Stimulated activated CD4-positive, alpha-beta T cell treated with anti-CD3 and anti-CD28 coated beads, Interleukin-15, amount 100 ng/mL, for 24 hours (primary cell): ENCODE measurements around the gene XPNPEP3.

Source experiments
- DNase-seq: peaks from one replicate; pipeline ENCODE4 v3.0.0-alpha.2; 2020

The XPNPEP3 gene

GRCh38 chr22:40951795-40952605 lies 95.1 kb downstream of the XPNPEP3 start:
- no peak for DNase-seq

DNA sequence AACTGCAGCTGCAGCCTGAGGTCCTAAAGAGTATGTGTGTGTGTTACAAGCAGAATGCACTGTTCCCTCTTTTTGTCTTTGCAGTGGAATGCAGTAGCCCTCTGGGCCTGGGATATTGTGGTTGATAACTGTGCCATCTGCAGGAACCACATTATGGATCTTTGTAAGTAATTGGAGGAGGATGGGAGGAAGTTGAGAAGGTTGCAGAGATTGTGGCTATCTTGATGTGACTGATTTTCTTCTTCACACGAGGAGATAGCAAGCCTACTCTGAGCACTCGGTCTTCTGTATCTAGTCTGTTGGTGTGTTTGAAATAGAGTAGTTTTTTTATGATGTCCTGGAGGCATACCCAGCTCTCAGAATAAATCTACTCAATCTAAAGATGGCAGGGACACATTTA lies 96.5 kb downstream of the XPNPEP3 start:
- DNase-seq: no peak

DNA sequence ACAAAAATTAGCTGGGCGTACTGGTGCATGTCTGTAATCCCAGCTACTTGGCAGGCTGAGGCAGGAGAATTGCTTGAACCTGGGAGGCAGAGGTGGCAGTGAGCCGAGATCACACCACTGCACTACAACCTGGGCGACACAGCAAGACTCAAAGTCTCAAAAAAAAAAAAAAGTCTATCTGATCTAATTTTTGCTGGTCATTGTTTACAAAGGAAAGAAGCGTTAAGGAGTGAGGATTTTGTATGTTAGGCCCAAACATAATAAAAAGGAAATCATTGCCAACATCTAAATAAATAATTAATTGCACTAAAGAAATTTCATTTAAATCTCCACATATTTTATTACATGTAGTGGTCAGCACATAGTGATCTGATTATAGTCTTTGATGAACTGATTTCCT lies 97.2 kb downstream of the XPNPEP3 start:
- no peak for DNase-seq

DNA sequence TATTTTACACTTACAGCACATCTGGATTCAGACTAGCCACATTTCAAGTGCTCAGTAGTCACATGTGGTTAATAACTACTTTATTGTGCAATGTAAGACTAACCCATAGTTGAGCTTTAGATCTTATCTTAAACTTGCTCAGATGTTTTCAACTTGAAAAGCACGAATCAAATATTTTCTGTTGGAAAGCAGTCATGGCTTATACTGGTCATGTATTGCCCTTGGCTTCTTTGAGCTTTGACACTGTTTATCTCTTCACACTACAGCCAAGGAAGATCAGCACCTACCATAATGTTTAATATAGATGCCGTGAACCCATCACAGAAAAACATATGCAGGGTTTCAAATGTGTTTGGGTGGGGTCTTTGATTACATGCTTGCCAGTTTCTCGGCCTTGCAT lies 98.6 kb downstream of the XPNPEP3 start:
- no peak for DNase-seq

- DNase-seq: no peak
These were observed 100.7 kb downstream of the XPNPEP3 start for GRCh38 chr22:40957601-40958000.

- no peak for DNase-seq
These were observed 101.4 kb downstream of the XPNPEP3 start for GRCh38 chr22:40958299-40958698.

DNA sequence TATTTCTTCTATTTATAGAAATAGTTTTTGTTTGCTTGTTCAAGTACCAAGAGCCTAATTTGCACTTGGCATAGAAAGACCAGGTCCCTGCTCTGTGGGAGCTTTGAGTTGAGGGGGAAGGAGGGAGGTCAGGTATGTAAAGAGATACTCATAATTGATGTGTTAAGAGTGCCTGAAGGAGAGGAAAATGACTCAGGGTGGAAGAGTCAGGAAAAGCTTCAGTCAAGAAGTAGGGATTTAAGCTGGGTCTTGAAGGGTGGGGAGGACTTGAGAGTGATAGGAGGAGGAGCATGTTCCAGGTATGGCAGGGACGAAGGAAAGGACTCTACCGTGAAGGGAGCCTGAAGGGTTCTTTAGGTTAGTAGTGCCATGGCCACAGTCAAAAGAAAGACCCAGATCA lies 103.2 kb downstream of the XPNPEP3 start:
- DNase-seq: no peak

GRCh38 chr22:40965936-40966725 lies 109.2 kb downstream of the XPNPEP3 start:
- DNase-seq: no peak

GRCh38 chr22:40966726-40967085 lies 109.8 kb downstream of the XPNPEP3 start:
- DNase-seq: no peak

- no peak for DNase-seq
These were observed 110.3 kb downstream of the XPNPEP3 start for GRCh38 chr22:40967111-40967760.

DNA sequence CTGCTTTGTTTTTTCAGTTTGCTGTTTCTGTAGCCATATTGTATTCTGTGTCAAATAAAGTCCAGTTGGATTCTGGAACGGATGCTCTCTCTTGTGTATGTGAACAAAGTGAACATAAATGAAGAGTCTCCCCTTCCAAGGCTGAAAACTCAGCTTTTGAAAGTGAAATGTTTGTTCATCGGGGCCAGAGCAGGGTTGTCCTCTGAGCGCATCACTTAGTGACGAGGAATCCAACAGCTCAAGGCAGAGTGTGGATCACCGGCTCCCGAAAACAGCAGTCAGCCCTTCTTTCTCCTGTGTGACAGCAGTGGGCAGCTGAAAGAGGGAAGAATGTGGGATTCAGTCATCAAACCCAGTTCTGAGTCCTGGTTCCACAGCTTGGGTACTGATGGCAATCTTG lies 115.6 kb downstream of the XPNPEP3 start:
- DNase-seq: no peak

DNA sequence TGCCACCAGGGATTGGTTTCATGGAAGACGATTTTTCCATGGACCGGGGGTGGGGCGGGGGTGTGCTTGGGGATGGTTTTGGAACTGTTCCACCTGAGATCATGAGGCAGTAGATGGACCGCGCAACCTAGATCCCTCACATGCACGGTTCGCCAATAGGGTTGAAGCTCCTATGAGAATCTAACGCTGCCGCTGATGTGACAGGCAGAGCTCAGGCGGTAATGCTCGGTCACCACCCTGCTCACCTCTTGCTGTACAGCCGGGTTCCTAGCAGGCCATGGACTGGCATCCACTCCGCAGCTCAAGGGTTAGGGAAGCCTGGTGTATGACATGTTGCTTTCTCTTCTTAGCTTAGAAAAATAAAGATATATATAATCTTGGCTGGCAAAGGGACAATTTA lies 116.2 kb downstream of the XPNPEP3 start:
- DNase-seq: no peak

GRCh38 chr22:40975366-40975765 lies 118.4 kb downstream of the XPNPEP3 start:
- no peak for DNase-seq

GRCh38 chr22:40976866-40977700 lies 120.1 kb downstream of the XPNPEP3 start:
- no peak for DNase-seq

- DNase-seq: no peak
These were observed 122.2 kb downstream of the XPNPEP3 start for GRCh38 chr22:40979198-40979597.

DNA sequence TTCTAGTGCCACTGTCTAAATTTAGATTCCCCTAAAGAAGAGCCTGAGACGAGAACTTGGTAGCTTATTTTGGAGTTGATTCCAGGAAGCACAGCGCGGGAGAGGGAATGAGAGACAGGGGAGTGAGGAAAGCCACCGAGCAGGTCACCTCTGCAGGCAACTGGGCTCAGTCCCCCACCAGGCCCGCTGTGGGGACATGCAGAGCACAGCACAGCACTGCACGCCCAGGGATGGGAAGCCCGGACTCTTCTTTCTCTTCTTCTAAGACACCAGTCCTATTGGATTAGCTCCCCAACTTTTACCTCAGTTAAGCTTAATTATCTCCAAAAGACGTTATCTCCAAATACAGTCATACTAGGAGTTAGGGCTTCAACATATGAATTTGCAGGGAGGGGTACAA lies 122.9 kb downstream of the XPNPEP3 start:
- no peak for DNase-seq
